Left ventricle myocardium inferior (tissue), 1 donor: ENCODE measurements around the gene ZNF609. TPM values are rescaled to one million over a fixed set of nuclear protein-coding genes. Genes with fewer than 3 reads are reported as not detected.
"Not testable (repeated sequence)": the region's sequence is repeated elsewhere in the genome, so short reads cannot be mapped to it uniquely, and the experiment has no call there.

ENCODE experiments used
- DNase-seq: peaks from one replicate; pipeline ENCODE4 v3.0.0-alpha.2; 2020
- H3K27ac ChIP-seq: fragments of 200-600 bp; replicated peaks from 2 replicates; pipeline ENCODE4 v1.8.0; 2021
- H3K27me3 ChIP-seq: fragments of 200-600 bp; 2 replicates; pipeline ENCODE4 v1.8.0; 2021; ENCODE audit warnings: low read depth
- H3K36me3 ChIP-seq: fragments of 200-600 bp; 2 replicates; pipeline ENCODE4 v1.8.0; 2021
- H3K4me1 ChIP-seq: fragments of 200-600 bp; 2 replicates; pipeline ENCODE4 v1.8.0; 2021
- H3K4me3 ChIP-seq: fragments of 200-600 bp; 2 replicates; pipeline ENCODE4 v1.8.0; 2021; ENCODE audit warnings: mild to moderate bottlenecking, moderate library complexity
- H3K9me3 ChIP-seq: fragments of 200-600 bp; replicated peaks from 2 replicates; pipeline ENCODE4 v1.8.0; 2021
- CTCF ChIP-seq: fragments of 200-600 bp; IDR thresholded peaks from 2 replicates; pipeline ENCODE4 v1.8.0; 2021; ENCODE audit warnings: antibody characterized with exemption, mild to moderate bottlenecking, borderline replicate concordance
- intact Hi-C: fragments of 100-400 bp; cut with micrococcal nuclease; formaldehyde crosslinking; loops from one replicate; pipeline ENCODE4 v1.11.0; 2022
- total RNA-seq: library from RNA; stranded (reverse); fragmentation: NEBNext Ultra II Directional; extraction: Animal tissue kit (Norgen Biotek cat#: 25700); gene quantifications from one replicate; pipeline ENCODE4 v1.2.1, GENCODE V29; 2021
- donor health status: DM: no; HTN: yes; CAD: no; lungs with severe emphysema.

The ZNF609 gene
- total RNA-seq, 1 donor from 2014 or later = 14.7 TPM

- Histone ChIP-seq H3K36me3 (no peaks in the 10 kb centered on the region), H3K27ac (no peak overlapping the region), H3K9me3 (peaks cover 9% of the 10 kb centered on the region), H3K27me3 (no peaks in the 10 kb centered on the region), H3K4me3 (no peak overlapping the region), H3K4me1 (peaks cover 52% of the 10 kb centered on the region)
- DNase-seq = no peak
- TF ChIP-seq CTCF = no peak
- intact Hi-C loops = no loop called here
These were observed 177.0 kb downstream of the ZNF609 start for GRCh38 chr15:64637412-64637811.

- Histone ChIP-seq H3K27ac (peak overlapping the region; percentile 0), H3K4me1 (peaks cover 39% of the 10 kb centered on the region)
- DNase-seq, H3K36me3 ChIP-seq, intact Hi-C loops, H3K27me3 ChIP-seq, H3K9me3 ChIP-seq, H3K4me3 ChIP-seq: not testable (repeated sequence)
These were observed 179.4 kb downstream of the ZNF609 start for GRCh38 chr15:64639744-64640143.

- Histone ChIP-seq H3K9me3 (peaks cover 9% of the 10 kb centered on the region), H3K27me3 (no peaks in the 10 kb centered on the region), H3K27ac (peak overlapping the region; percentile 0), H3K4me1 (peaks cover 33% of the 10 kb centered on the region), H3K4me3 (no peak overlapping the region), H3K36me3 (no peaks in the 10 kb centered on the region)
- no peak for TF ChIP-seq CTCF
- intact Hi-C loops = no loop called here
- no peak for DNase-seq
These were observed 179.9 kb downstream of the ZNF609 start for GRCh38 chr15:64640146-64640871.

GRCh38 chr15:64642875-64643274, 182.5 kb downstream of the ZNF609 start:
- Histone ChIP-seq H3K27ac (no peak overlapping the region), H3K9me3 (no peaks in the 10 kb centered on the region), H3K36me3 (no peaks in the 10 kb centered on the region), H3K4me1 (peaks cover 14% of the 10 kb centered on the region), H3K4me3 (no peak overlapping the region), H3K27me3 (no peaks in the 10 kb centered on the region)
- TF ChIP-seq CTCF = no peak
- intact Hi-C loops = no loop called here
- no peak for DNase-seq

GRCh38 chr15:64643685-64644084, 183.3 kb downstream of the ZNF609 start:
- intact Hi-C loops = no loop called here
- no peak for DNase-seq
- H3K4me3 ChIP-seq = no peak overlapping the region
- H3K27ac ChIP-seq = no peak overlapping the region
- TF ChIP-seq CTCF = no peak
- H3K36me3 ChIP-seq = no peaks in the 10 kb centered on the region
- peaks cover 14% of the 10 kb centered on the region for H3K4me1 ChIP-seq
- no peaks in the 10 kb centered on the region for H3K27me3 ChIP-seq
- H3K9me3 ChIP-seq = no peaks in the 10 kb centered on the region

GRCh38 chr15:64644811-64645210, 184.4 kb downstream of the ZNF609 start:
- H3K27ac ChIP-seq, H3K4me3 ChIP-seq, H3K4me1 ChIP-seq, H3K9me3 ChIP-seq, intact Hi-C loops, DNase-seq, H3K36me3 ChIP-seq, H3K27me3 ChIP-seq: not testable (repeated sequence)
